Liver (tissue), 9 donors: ENCODE results near the gene SPRY2. TPM values are rescaled to one million over a fixed set of nuclear protein-coding genes. Genes with fewer than 3 reads are reported as not detected.

ENCODE experiments used
- DNase-seq: peaks from one replicate; pipeline ENCODE4 v3.0.0-alpha.2; 2017; ENCODE audit warnings: low spot score
- H3K27ac ChIP-seq, 2 donors: one replicate each; pipeline ENCODE4 v1.7.0; 2013; ENCODE audit warnings: inconsistent platforms in 2 of 2, low read length in 2 of 2, control low read depth in 1 of 2, low read depth in 1 of 2, mild to moderate bottlenecking in 1 of 2
- H3K27me3 ChIP-seq, 4 donors: one replicate each; pipeline versions ENCODE4 v1.6.1 to v1.7.0; 2013; ENCODE audit warnings: low read length in 3 of 4, inconsistent platforms in 1 of 4, mild to moderate bottlenecking in 1 of 4, moderate library complexity in 1 of 4; ENCODE audit not compliant: control insufficient read depth in 4 of 4, insufficient read depth in 4 of 4
- H3K36me3 ChIP-seq, 4 donors: one replicate each; pipeline versions ENCODE4 v1.6.1 to v1.7.0; 2013; ENCODE audit warnings: low read length in 3 of 4, mild to moderate bottlenecking in 3 of 4, low read depth in 1 of 4, moderate library complexity in 1 of 4; ENCODE audit not compliant: control insufficient read depth in 4 of 4, insufficient read depth in 3 of 4
- H3K4me1 ChIP-seq, 4 donors: one replicate each; pipeline versions ENCODE4 v1.6.1 to v1.7.0; 2013; ENCODE audit warnings: low read length in 3 of 4, mild to moderate bottlenecking in 3 of 4, moderate library complexity in 1 of 4; ENCODE audit not compliant: control insufficient read depth in 4 of 4, insufficient read depth in 4 of 4
- H3K4me3 ChIP-seq, 3 donors: one replicate each; pipeline versions ENCODE4 v1.6.1 to v1.7.0; 2013; ENCODE audit warnings: low read length in 3 of 3, control low read depth in 1 of 3, low read depth in 1 of 3, mild to moderate bottlenecking in 1 of 3
- H3K9ac ChIP-seq, 2 donors: one replicate each; pipeline ENCODE4 v1.7.0; 2013; ENCODE audit warnings: low read length in 2 of 2, mild to moderate bottlenecking in 2 of 2, moderate library complexity in 2 of 2, control low read depth in 1 of 2, low read depth in 1 of 2
- H3K9me3 ChIP-seq, 4 donors: one replicate each; pipeline versions ENCODE4 v1.6.1 to v1.7.0; 2013; ENCODE audit warnings: low read length in 3 of 4; ENCODE audit not compliant: control insufficient read depth in 4 of 4
- ATF3 ChIP-seq: IDR thresholded peaks from 2 replicates; pipeline ENCODE4 v1.6.1; 2016; ENCODE audit warnings: antibody characterized with exemption
- CTCF ChIP-seq: fragments of 150-350 bp; IDR thresholded peaks from 2 replicates; pipeline ENCODE4 v1.5.1; 2017; ENCODE audit warnings: improper control_type of control experiment, low read depth, low read length; ENCODE audit not compliant: missing input control
- EGR1 ChIP-seq, 2 donors: IDR thresholded peaks; 2 replicates each; pipeline ENCODE4 v1.6.1; 2016 to 2018; ENCODE audit warnings: antibody characterized with exemption in 2 of 2, low read depth in 2 of 2
- FOXA1 ChIP-seq: IDR thresholded peaks from 2 replicates; pipeline ENCODE4 v1.6.1; 2016; ENCODE audit warnings: antibody characterized with exemption
- FOXA2 ChIP-seq: IDR thresholded peaks from 2 replicates; pipeline ENCODE4 v1.6.1; 2016; ENCODE audit warnings: antibody characterized with exemption
- GABPA ChIP-seq, 2 donors: IDR thresholded peaks in 1 of 2; conservative IDR thresholded peaks in 1 of 2; 2 replicates each; pipeline ENCODE4 v1.6.1; 2016; ENCODE audit warnings: antibody characterized with exemption in 2 of 2, mild to moderate bottlenecking in 1 of 2, moderate library complexity in 1 of 2
- HNF4A ChIP-seq, 2 donors: conservative IDR thresholded peaks; 2 replicates each; pipeline ENCODE4 v1.6.1; 2016; ENCODE audit warnings: antibody characterized with exemption in 2 of 2, mild to moderate bottlenecking in 2 of 2
- HNF4G ChIP-seq: IDR thresholded peaks from 2 replicates; pipeline ENCODE4 v1.6.1; 2016; ENCODE audit warnings: antibody characterized with exemption
- JUND ChIP-seq, 2 donors: IDR thresholded peaks; 2 replicates each; pipeline ENCODE4 v1.6.1; 2016; ENCODE audit warnings: antibody characterized with exemption in 2 of 2
- NR2F2 ChIP-seq: IDR thresholded peaks from 2 replicates; pipeline ENCODE4 v1.6.1; 2016; ENCODE audit warnings: antibody characterized with exemption
- RAD21 ChIP-seq, 2 donors: IDR thresholded peaks; 2 replicates each; pipeline ENCODE4 v1.6.1; 2016; ENCODE audit warnings: antibody characterized with exemption in 2 of 2, mild to moderate bottlenecking in 2 of 2
- REST ChIP-seq: IDR thresholded peaks from 2 replicates; pipeline ENCODE4 v1.6.1; 2016; ENCODE audit warnings: antibody characterized with exemption, mild to moderate bottlenecking
- RXRA ChIP-seq, 2 donors: IDR thresholded peaks; 2 replicates each; pipeline ENCODE4 v1.6.1; 2017 to 2018; ENCODE audit warnings: antibody characterized with exemption in 2 of 2, mild to moderate bottlenecking in 1 of 2
- SP1 ChIP-seq: IDR thresholded peaks from 2 replicates; pipeline ENCODE4 v1.6.1; 2018; ENCODE audit warnings: antibody characterized with exemption, mild to moderate bottlenecking
- TAF1 ChIP-seq: conservative IDR thresholded peaks from 2 replicates; pipeline ENCODE4 v1.6.1; 2016; ENCODE audit warnings: antibody characterized with exemption, mild to moderate bottlenecking
- YY1 ChIP-seq: IDR thresholded peaks from 2 replicates; pipeline ENCODE4 v1.6.1; 2016; ENCODE audit warnings: antibody characterized with exemption, mild to moderate bottlenecking
- WGBS: extraction: QIAGEN DNeasy Blood & Tissue Kit; methylation state at CpG from one replicate; pipeline ENCODE4 v1.1.7; 2013; 5-methylcytosine and 5-hydroxymethylcytosine counted together
- polyA plus RNA-seq, 2 donors: library from polyadenylated mRNA; stranded (reverse) in 1 of 2; unstranded in 1 of 2; fragments of 200-250 nt in 1 of 2; fragments of >200 nt in 1 of 2; fragmentation: Nextera tagmentation in 1 of 2; extraction: Ambion mirVana in 1 of 2; gene quantifications; one replicate each; pipeline versions ENCODE4 v1.2.1 to v1.2.3, GENCODE V29; 2013 to 2015
- total RNA-seq, 2 donors: library from RNA; depleted of rRNA; stranded (reverse); fragments of >200 nt; gene quantifications; one replicate each; pipeline ENCODE4 v1.2.3, GENCODE V29; 2014
- TF ChIP-seq, protein P1 (sequence below): IDR thresholded peaks from 2 replicates; pipeline ENCODE4 v1.6.1; 2016; ENCODE audit warnings: antibody characterized with exemption
- TF ChIP-seq, protein P2 (sequence below): IDR thresholded peaks from 2 replicates; pipeline ENCODE4 v1.6.1; 2016; ENCODE audit warnings: antibody characterized with exemption
- donor health status: healthy.
- donor health status: healthy.
- donor health status: healthy.
- donor health status: healthy.
- donor health status: healthy.

Gene SPRY2
- total and polyA plus RNA-seq, 4 donors: 4.8 to 20.1 (median 9.1) TPM

DNA sequence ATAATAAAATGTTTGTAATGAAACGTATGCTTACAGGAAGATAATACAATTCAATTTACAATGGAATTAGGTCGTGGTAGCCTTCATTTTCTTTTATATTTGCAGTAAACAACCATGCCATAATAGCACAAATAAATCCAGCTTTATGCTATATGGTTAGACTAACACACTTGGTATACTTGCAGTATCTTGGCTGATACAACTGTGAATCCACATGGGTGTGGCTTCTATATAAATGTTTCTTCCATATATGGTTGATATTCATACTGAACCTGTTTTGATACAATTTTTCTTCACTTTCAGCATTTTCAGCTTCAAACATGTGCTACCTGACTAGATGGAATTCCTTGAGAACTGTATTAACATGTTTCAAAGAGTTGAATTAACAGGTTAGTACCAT, 20.4 kb upstream of the SPRY2 start:
- no peaks in the 10 kb centered on the region for H3K9me3 ChIP-seq
- H3K36me3 ChIP-seq: no peaks in the 10 kb centered on the region
- 86% methylated on average over 2 of the region's 2 CpGs for WGBS
- H3K27ac ChIP-seq: no peak overlapping the region
- H3K4me1 ChIP-seq: peaks cover 0 to 2% (median 0%) of the 10 kb centered on the region in 4 donors
- no peaks in the 10 kb centered on the region for H3K27me3 ChIP-seq
- TF ChIP-seq FOXA2 (no peak), GABPA (IDR thresholded peaks at IDR 0.05 in 1 of 2, conservative IDR thresholded peaks at IDR 0.05 in 1 of 2) (no peak), NR2F2 (no peak), FOXA1 (no peak), ATF3 (no peak), EGR1 (IDR thresholded peaks at IDR 0.05; ENCODE audit: low read depth in 2 of 2) (no peak), SP1 (no peak), HNF4A (conservative IDR thresholded peaks at IDR 0.05) (no peak), YY1 (no peak), CTCF (no peak), REST (no peak), RXRA (IDR thresholded peaks at IDR 0.05) (no peak)
- TF ChIP-seq, protein P1, sequence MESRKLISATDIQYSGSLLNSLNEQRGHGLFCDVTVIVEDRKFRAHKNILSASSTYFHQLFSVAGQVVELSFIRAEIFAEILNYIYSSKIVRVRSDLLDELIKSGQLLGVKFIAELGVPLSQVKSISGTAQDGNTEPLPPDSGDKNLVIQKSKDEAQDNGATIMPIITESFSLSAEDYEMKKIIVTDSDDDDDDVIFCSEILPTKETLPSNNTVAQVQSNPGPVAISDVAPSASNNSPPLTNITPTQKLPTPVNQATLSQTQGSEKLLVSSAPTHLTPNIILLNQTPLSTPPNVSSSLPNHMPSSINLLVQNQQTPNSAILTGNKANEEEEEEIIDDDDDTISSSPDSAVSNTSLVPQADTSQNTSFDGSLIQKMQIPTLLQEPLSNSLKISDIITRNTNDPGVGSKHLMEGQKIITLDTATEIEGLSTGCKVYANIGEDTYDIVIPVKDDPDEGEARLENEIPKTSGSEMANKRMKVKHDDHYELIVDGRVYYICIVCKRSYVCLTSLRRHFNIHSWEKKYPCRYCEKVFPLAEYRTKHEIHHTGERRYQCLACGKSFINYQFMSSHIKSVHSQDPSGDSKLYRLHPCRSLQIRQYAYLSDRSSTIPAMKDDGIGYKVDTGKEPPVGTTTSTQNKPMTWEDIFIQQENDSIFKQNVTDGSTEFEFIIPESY: no peak
- TF ChIP-seq, protein P2, sequence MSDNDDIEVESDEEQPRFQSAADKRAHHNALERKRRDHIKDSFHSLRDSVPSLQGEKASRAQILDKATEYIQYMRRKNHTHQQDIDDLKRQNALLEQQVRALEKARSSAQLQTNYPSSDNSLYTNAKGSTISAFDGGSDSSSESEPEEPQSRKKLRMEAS: no peak
- H3K9ac ChIP-seq: no peak overlapping the region
- no peak for DNase-seq
- no peak overlapping the region for H3K4me3 ChIP-seq

DNA sequence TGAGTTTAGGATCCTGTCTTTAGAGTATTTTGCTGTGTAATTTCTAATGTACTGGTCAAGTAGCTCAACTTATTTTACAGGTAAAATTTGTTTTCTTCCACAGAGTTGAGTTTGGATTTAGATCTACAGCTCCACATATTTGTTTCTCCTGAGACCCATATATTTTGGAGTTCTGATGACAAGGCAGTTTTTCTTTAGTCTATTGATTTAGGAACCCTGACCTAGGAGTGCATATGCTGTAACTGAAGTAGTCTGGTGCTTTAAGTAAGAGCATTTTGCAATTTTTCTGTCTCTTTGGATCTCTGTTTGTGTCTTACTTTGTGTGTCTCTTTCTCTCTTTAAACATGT, 19.5 kb upstream of the SPRY2 start:
- Histone ChIP-seq H3K9me3 (no peaks in the 10 kb centered on the region), H3K4me3 (no peak overlapping the region), H3K27ac (no peak overlapping the region), H3K27me3 (no peaks in the 10 kb centered on the region), H3K36me3 (no peaks in the 10 kb centered on the region), H3K4me1 (peaks cover 0 to 2% (median 0%) of the 10 kb centered on the region in 4 donors), H3K9ac (no peak overlapping the region)
- TF ChIP-seq FOXA2: no peak
- no peak for TF ChIP-seq HNF4G
- no peak for TF ChIP-seq NR2F2
- TF ChIP-seq REST: no peak
- TF ChIP-seq EGR1 (IDR thresholded peaks at IDR 0.05; ENCODE audit: low read depth in 2 of 2): no peak
- TF ChIP-seq TAF1: no peak
- no peak for TF ChIP-seq RAD21 (IDR thresholded peaks at IDR 0.05)
- TF ChIP-seq JUND (IDR thresholded peaks at IDR 0.05): no peak
- DNase-seq: no peak
